ENCODE measurements around the gene VSIR. TPM values are rescaled to one million over a fixed set of nuclear protein-coding genes. Genes with fewer than 3 reads are reported as not detected.
A peak's percentile ranks its signal among the peaks of the same experiment; 100 is the strongest.

Gene VSIR
- total and polyA plus RNA-seq, 10 of the 15 experiments (the other 5 are each of a cell fraction or from before 2014, with no cell fraction given), result 0.19 to 12.5 (median 6.7) TPM

- TF ChIP-seq CHD1 (IDR thresholded peaks at IDR 0.05; ENCODE audit: low read depth, low read length), result no peak
Measured at GRCh38 chr10:71737001-71737833, 36.1 kb downstream of the VSIR start (continued).

- no peak for DNase-seq (ENCODE audit: low read depth, low spot score)
- in situ Hi-C loops (cut with MboI) (no loop called here), intact Hi-C loops (cut with micrococcal nuclease; ENCODE audit: unreplicated experiment) (no loop called here)
- Histone ChIP-seq H3K9me3 (replicated peaks; ENCODE audit: control insufficient read depth, insufficient read depth, low read length) (no peaks in the 10 kb centered on the region), H3K9ac (ENCODE audit: control insufficient read depth, insufficient read depth, low read length) (no peak overlapping the region), H3K27ac (ENCODE audit: control insufficient read depth, insufficient read depth) (peak overlapping the region; percentile 4; the same call in 1 of the 2 replicates), H4K20me1 (ENCODE audit: control insufficient read depth, insufficient read depth) (no peaks in the 10 kb centered on the region), H3K4me2 (ENCODE audit: control insufficient read depth, insufficient read depth) (no peak overlapping the region), H3K27me3 (replicated peaks in 1 of 2; ENCODE audit: control insufficient read depth in 2 of 2, insufficient read depth in 2 of 2, low read length in 1 of 2) (no peaks in the 10 kb centered on the region), H3K4me1 (ENCODE audit: control insufficient read depth, insufficient read depth, low read length) (peaks cover 17% of the 10 kb centered on the region), H3K36me3 (ENCODE audit: control insufficient read depth in 2 of 2, insufficient read depth in 2 of 2, low read length in 1 of 2) (no peaks in the 10 kb centered on the region), H3K4me3 (no peak overlapping the region), H3K79me2 (ENCODE audit: control insufficient read depth, insufficient read depth, low read length) (no peaks in the 10 kb centered on the region), H2AFZ (ENCODE audit: control insufficient read depth, low read depth, low read length) (peak overlapping the region; percentile 73; the same call in 1 of the 2 replicates)
- WGBS (ENCODE audit: insufficient coverage, insufficient replicate concordance, low lambda C conversion rate, missing lambda C conversion rate), result 98% methylated on average over 2 of the region's 2 CpGs
- FAIRE-seq, result no peak
- no peak for ATAC-seq
- POLR2A ChIA-PET, result no interaction called here
- RAD21 ChIA-PET (ENCODE audit: unreplicated experiment), result no interaction called here
- SMC1A ChIA-PET (ENCODE audit: uncharacterized antibody, unreplicated experiment), result no interaction called here
- no TSS peak for BruUV-seq (replicated peaks)
- CTCF ChIA-PET, result interaction anchor here (1.3 kb wide), 1 partner anchor 28 kb away, joined by 4 read pairs; no protein-coding TSS in a partner anchor
- TF ChIP-seq, protein P1, sequence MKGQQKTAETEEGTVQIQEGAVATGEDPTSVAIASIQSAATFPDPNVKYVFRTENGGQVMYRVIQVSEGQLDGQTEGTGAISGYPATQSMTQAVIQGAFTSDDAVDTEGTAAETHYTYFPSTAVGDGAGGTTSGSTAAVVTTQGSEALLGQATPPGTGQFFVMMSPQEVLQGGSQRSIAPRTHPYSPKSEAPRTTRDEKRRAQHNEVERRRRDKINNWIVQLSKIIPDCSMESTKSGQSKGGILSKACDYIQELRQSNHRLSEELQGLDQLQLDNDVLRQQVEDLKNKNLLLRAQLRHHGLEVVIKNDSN (IDR thresholded peaks at IDR 0.05; ENCODE audit: borderline replicate concordance, extremely low read length, insufficient read depth, low read depth, low read length), result no peak
- TF ChIP-seq CHD1 (IDR thresholded peaks at IDR 0.05; ENCODE audit: low read depth, low read length) (no peak), ETV6 (conservative IDR thresholded peaks at IDR 0.05 in 1 of 2, IDR thresholded peaks at IDR 0.05 in 1 of 2; ENCODE audit: borderline replicate concordance in 1 of 2, low read depth in 1 of 2) (no peak), USF2 (IDR thresholded peaks at IDR 0.05; ENCODE audit: borderline replicate concordance, low read depth, low read length) (no peak), RUNX3 (IDR thresholded peaks at IDR 0.05; ENCODE audit: low read length) (no peak), CHD4 (IDR thresholded peaks at IDR 0.05) (no peak), ZBED1 (IDR thresholded peaks at IDR 0.05; ENCODE audit: borderline replicate concordance) (no peak), ATF2 (IDR thresholded peaks at IDR 0.05; ENCODE audit: low read length) (no peak), SMARCA5 (IDR thresholded peaks at IDR 0.05) (no peak), GABPA (IDR thresholded peaks at IDR 0.05; ENCODE audit: low read depth) (no peak), LARP7 (IDR thresholded peaks at IDR 0.05) (no peak), DPF2 (IDR thresholded peaks at IDR 0.05) (no peak), PAX5 (IDR thresholded peaks at IDR 0.05; ENCODE audit: borderline replicate concordance, low read depth, low read length) (no peak)
- TF ChIP-seq, protein P2, sequence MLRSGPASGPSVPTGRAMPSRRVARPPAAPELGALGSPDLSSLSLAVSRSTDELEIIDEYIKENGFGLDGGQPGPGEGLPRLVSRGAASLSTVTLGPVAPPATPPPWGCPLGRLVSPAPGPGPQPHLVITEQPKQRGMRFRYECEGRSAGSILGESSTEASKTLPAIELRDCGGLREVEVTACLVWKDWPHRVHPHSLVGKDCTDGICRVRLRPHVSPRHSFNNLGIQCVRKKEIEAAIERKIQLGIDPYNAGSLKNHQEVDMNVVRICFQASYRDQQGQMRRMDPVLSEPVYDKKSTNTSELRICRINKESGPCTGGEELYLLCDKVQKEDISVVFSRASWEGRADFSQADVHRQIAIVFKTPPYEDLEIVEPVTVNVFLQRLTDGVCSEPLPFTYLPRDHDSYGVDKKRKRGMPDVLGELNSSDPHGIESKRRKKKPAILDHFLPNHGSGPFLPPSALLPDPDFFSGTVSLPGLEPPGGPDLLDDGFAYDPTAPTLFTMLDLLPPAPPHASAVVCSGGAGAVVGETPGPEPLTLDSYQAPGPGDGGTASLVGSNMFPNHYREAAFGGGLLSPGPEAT (IDR thresholded peaks at IDR 0.05; ENCODE audit: low read depth), result no peak
- TF ChIP-seq, protein P3, sequence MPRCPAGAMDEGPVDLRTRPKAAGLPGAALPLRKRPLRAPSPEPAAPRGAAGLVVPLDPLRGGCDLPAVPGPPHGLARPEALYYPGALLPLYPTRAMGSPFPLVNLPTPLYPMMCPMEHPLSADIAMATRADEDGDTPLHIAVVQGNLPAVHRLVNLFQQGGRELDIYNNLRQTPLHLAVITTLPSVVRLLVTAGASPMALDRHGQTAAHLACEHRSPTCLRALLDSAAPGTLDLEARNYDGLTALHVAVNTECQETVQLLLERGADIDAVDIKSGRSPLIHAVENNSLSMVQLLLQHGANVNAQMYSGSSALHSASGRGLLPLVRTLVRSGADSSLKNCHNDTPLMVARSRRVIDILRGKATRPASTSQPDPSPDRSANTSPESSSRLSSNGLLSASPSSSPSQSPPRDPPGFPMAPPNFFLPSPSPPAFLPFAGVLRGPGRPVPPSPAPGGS (IDR thresholded peaks at IDR 0.05; ENCODE audit: borderline replicate concordance, insufficient read depth, low read depth, low read length, poor library complexity, severe bottlenecking), result no peak
Measured at GRCh38 chr10:71736570-71736952, 36.8 kb downstream of the VSIR start.
